GM18520 (cell line): ENCODE results near the gene VENTX.

ENCODE experiments used
- ATAC-seq: cut with Tn5 transposase; IDR thresholded peaks from one replicate; pipeline ENCODE4 v1.9.1; 2021; ENCODE audit not compliant: unreplicated experiment

VENTX gene

DNA sequence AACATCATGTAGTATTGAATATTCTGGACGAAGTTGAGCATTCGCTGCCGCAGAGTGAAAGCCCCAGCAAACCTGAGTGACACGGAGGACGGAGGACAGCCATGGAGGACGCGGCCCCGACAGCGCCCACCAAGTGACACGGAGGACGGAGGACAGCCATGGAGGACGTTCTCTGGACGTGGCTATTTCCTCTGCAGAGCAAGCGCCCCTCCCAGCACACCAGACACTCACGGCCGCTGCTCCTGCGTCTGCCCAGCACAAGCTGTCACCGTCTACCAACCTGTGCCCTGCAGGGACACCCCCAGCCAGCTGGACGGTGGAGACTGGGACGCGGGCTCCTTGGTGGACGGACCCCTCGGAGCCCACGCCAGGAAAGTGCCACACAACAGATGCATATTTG is 46.3 kb downstream of the VENTX start:
- no peak for ATAC-seq

- no peak for ATAC-seq
Measured at GRCh38 chr10:133285217-133285616, 47.6 kb downstream of the VENTX start.

- no peak for ATAC-seq
Measured at GRCh38 chr10:133286366-133286765, 48.7 kb downstream of the VENTX start.

- ATAC-seq, result no peak
Measured at GRCh38 chr10:133287832-133288500, 50.3 kb downstream of the VENTX start.

- no peak for ATAC-seq
Measured at GRCh38 chr10:133289761-133290160, 52.1 kb downstream of the VENTX start.
